G401 (cell line): ENCODE measurements around the gene ZNF138. TPM values are rescaled to one million over a fixed set of nuclear protein-coding genes. Genes with fewer than 3 reads are reported as not detected.

Source experiments
- total RNA-seq: library from RNA; depleted of rRNA; stranded (reverse); fragments of >200 nt; shearing (Covaris generic); gene quantifications from 2 replicates; pipeline ENCODE4 v1.2.3, GENCODE V29; 2014; rRNA removed

The ZNF138 gene
- total RNA-seq, 1 experiment from 2014 or later = 6.9 TPM

Other genes with a start within 250 kb of the ZNF138 start
- 9.4 and 18.4 TPM in 2 replicates for gene ZNF680, start 231.4 kb upstream of the ZNF138 start, total RNA-seq
- 4.1 and 7.5 TPM in 2 replicates for gene ZNF107, start 128.3 kb upstream of the ZNF138 start, total RNA-seq
- gene ZNF273, start 108.8 kb downstream of the ZNF138 start, total RNA-seq = 6.3 and 8.8 TPM in 2 replicates
- gene ZNF117, start 196.6 kb downstream of the ZNF138 start, total RNA-seq = 1.3 and 3.1 TPM in 2 replicates
- gene ERV3-1, start 212.3 kb downstream of the ZNF138 start, total RNA-seq = 5.3 and 5.8 TPM in 2 replicates